ENCODE measurements around the gene NTRK3.

DNA sequence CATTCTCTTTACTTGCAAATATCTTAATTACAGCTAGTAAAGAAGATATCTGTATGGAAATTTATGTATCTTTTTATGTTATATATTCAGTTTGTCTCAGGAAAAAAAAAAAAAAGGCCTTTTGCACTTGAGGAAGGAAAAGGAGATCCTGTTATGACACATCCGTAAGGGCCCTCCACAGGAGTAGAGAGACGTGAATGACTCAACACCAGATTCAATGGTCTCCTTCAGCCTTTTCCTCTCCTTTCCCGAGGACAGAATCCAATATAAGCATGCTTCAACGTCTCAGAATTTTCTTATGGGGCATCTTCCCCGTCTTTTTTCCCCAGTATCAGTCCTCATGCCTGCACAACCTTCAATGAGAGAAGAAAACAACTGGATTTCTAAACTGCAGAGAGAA, 340.3 kb downstream of the NTRK3 start:
- no peak for TF ChIP-seq YY1 (IDR thresholded peaks at IDR 0.05; ENCODE audit: low read depth, low read length)
- TF ChIP-seq TAF1 (IDR thresholded peaks at IDR 0.05; ENCODE audit: low read depth, low read length), result no peak
- TF ChIP-seq, protein P1, sequence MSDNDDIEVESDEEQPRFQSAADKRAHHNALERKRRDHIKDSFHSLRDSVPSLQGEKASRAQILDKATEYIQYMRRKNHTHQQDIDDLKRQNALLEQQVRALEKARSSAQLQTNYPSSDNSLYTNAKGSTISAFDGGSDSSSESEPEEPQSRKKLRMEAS (IDR thresholded peaks at IDR 0.05), result no peak
- no peak for TF ChIP-seq MAFK (IDR thresholded peaks at IDR 0.05; ENCODE audit: low read depth, low read length)
- TF ChIP-seq, protein P2, sequence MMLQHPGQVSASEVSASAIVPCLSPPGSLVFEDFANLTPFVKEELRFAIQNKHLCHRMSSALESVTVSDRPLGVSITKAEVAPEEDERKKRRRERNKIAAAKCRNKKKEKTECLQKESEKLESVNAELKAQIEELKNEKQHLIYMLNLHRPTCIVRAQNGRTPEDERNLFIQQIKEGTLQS (IDR thresholded peaks at IDR 0.05; ENCODE audit: insufficient read depth, low read depth, low read length), result no peak
- TF ChIP-seq, protein P3, sequence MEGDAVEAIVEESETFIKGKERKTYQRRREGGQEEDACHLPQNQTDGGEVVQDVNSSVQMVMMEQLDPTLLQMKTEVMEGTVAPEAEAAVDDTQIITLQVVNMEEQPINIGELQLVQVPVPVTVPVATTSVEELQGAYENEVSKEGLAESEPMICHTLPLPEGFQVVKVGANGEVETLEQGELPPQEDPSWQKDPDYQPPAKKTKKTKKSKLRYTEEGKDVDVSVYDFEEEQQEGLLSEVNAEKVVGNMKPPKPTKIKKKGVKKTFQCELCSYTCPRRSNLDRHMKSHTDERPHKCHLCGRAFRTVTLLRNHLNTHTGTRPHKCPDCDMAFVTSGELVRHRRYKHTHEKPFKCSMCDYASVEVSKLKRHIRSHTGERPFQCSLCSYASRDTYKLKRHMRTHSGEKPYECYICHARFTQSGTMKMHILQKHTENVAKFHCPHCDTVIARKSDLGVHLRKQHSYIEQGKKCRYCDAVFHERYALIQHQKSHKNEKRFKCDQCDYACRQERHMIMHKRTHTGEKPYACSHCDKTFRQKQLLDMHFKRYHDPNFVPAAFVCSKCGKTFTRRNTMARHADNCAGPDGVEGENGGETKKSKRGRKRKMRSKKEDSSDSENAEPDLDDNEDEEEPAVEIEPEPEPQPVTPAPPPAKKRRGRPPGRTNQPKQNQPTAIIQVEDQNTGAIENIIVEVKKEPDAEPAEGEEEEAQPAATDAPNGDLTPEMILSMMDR (IDR thresholded peaks at IDR 0.05; ENCODE audit: control extremely low read depth in 1 of 3, insufficient read depth in 1 of 3, low read depth in 1 of 3, low read length in 3 of 3), result no peak
